HepG2 (cell line): ENCODE data around the gene KIAA1755. TPM values are rescaled to one million over a fixed set of nuclear protein-coding genes. Genes with fewer than 3 reads are reported as not detected.
A peak's percentile ranks its signal among the peaks of the same experiment; 100 is the strongest.

ENCODE experiments used
- AKNA ChIP-seq: sonication (generic); formaldehyde crosslinking; IDR thresholded peaks from 2 replicates; pipeline ENCODE4 v1.4.0; 2020; ENCODE audit warnings: missing genetic modification reagents, borderline replicate concordance
- MAX ChIP-seq: IDR thresholded peaks from 2 replicates; pipeline ENCODE4 v1.6.1; 2012; ENCODE audit warnings: inconsistent platforms
- PHF8 ChIP-seq: sonication (generic); formaldehyde crosslinking; IDR thresholded peaks from 2 replicates; pipeline ENCODE4 v1.5.0; 2020; ENCODE audit warnings: missing genetic modification reagents
- RFX5 ChIP-seq: IDR thresholded peaks from 2 replicates; pipeline ENCODE4 v1.6.1; 2011; ENCODE audit warnings: low read depth, low read length, improper control_type of control experiment
- TBX2 ChIP-seq: sonication (generic); formaldehyde crosslinking; IDR thresholded peaks from 2 replicates; pipeline ENCODE4 v1.5.0; 2020; ENCODE audit warnings: missing genetic modification reagents, mild to moderate bottlenecking, borderline replicate concordance
- THAP8 ChIP-seq: sonication (generic); formaldehyde crosslinking; IDR thresholded peaks from 2 replicates; pipeline ENCODE4 v1.5.1; 2020; ENCODE audit warnings: missing genetic modification reagents, mild to moderate bottlenecking, borderline replicate concordance
- USF2 ChIP-seq, 2 experiments: sonication (generic) in 1 of 2; formaldehyde crosslinking in 1 of 2; IDR thresholded peaks; 2 replicates each; pipeline versions ENCODE4 v1.5.1 to v1.6.1; 2011 to 2020; ENCODE audit warnings: borderline replicate concordance in 1 of 2, low read depth in 1 of 2, low read length in 1 of 2, mild to moderate bottlenecking in 1 of 2, missing genetic modification reagents in 1 of 2, moderate library complexity in 1 of 2
- ZNF407 ChIP-seq: sonication (generic); formaldehyde crosslinking; IDR thresholded peaks from one replicate; pipeline ENCODE4 v1.5.1; 2020; ENCODE audit warnings: mild to moderate bottlenecking, missing genetic modification reagents; ENCODE audit errors: not compliant biosample characterization
- ZNF451 ChIP-seq: sonication (generic); formaldehyde crosslinking; IDR thresholded peaks from 2 replicates; pipeline ENCODE4 v1.5.0; 2020; ENCODE audit warnings: mild to moderate bottlenecking, missing genetic modification reagents
- ZNF772 ChIP-seq: sonication (generic); formaldehyde crosslinking; IDR thresholded peaks from 2 replicates; pipeline ENCODE4 v1.5.0; 2020; ENCODE audit warnings: mild to moderate bottlenecking, missing genetic modification reagents
- polyA plus RNA-seq, 8 experiments: library from polyadenylated mRNA; depleted of rRNA in 3 of 8; stranded (reverse) in 7 of 8; unstranded in 1 of 8; fragments of >200 nt; fragmentation: Illumina TruSeq in 4 of 8; extraction: Trizol in 4 of 8; gene quantifications; 2 replicates each; pipeline versions ENCODE4 v1.2.1 to v1.2.3, GENCODE V29; 2011 to 2016; ENCODE audit warnings: low read depth in 4 of 8, missing spikeins in 1 of 8, mixed read lengths in 1 of 8; ENCODE audit not compliant: insufficient read depth in 1 of 8
- total RNA-seq, 5 experiments: library from RNA; depleted of rRNA; stranded (reverse); fragments of >200 nt; fragmentation: Illumina TruSeq; extraction: Trizol; gene quantifications; 2 replicates each; pipeline ENCODE4 v1.2.3, GENCODE V29; 2016; ENCODE audit warnings: low read depth in 1 of 5

The KIAA1755 gene
- total and polyA plus RNA-seq, 2 of the 13 experiments (the other 11 are each of a cell fraction or from before 2014, with no cell fraction given): 0.04 TPM; not detected in 1

- TF ChIP-seq ZNF407 (CRISPR knock-in tag) (no peak), MAX (peak; percentile 63), RFX5 (no peak), TBX2 (CRISPR knock-in tag) (no peak), PHF8 (CRISPR knock-in tag) (0 out of 2 replicates have a peak, but pooled peaks have one; percentile 22), THAP8 (CRISPR knock-in tag) (no peak), ZNF772 (CRISPR knock-in tag) (no peak), USF2 (IDR thresholded peaks at IDR 0.05; ENCODE audit: low read depth, low read length) (no peak), USF2 (CRISPR knock-in tag; IDR thresholded peaks at IDR 0.05; ENCODE audit: borderline replicate concordance) (no peak), AKNA (CRISPR knock-in tag) (no peak), ZNF451 (no peak)
Observed at GRCh38 chr20:38173237-38174156, 87.0 kb downstream of the KIAA1755 start (continued).
